ENCODE data around the gene CCDC195.

- no peak for TF ChIP-seq CTCF (IDR thresholded peaks at IDR 0.05)
- no peak for TF ChIP-seq POLR2A (IDR thresholded peaks at IDR 0.05)
- TF ChIP-seq POLR2AphosphoS5 (IDR thresholded peaks at IDR 0.05): no peak
Observed at GRCh38 chr2:224669449-224669848, 46.7 kb downstream of the CCDC195 start.
